ENCODE results near the gene OR11H6.
"Not testable (repeated sequence)": the region's sequence is repeated elsewhere in the genome, so short reads cannot be mapped to it uniquely, and the experiment has no call there.

The OR11H6 gene

DNA sequence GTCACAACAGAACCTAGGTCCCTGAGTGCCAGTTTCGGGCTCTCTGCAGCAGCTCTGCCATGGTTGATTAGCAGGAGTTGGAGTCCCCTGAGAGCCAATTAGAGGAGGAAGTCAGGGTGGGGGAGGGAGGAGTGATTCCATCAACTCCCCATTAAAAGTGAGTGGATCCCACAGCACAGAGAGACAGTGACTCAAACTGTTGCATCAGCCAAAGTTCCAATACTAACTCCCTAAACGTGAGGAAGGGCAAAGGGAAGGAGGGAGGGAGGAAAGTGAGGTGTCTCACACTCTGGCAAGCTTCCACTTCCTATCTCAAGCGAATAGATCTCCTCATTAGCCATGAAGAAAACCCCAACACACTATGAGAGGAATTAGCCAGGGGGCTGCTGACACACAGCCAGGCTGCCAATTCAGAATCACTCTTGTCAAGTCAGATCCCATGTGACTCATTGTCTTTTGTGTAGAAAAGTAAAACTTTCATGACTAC, 39.2 kb downstream of the OR11H6 start:
- TF ChIP-seq CTCF (conservative IDR thresholded peaks at IDR 0.05; ENCODE audit: low read depth, low read length): no peak
- DNase-seq (ENCODE audit: low read depth): no peak
- no peak overlapping the region for H3K4me3 ChIP-seq (ENCODE audit: low read length)

GRCh38 chr14:20264361-20264760, 40.9 kb downstream of the OR11H6 start:
- DNase-seq (ENCODE audit: low read depth); H3K4me3 ChIP-seq (ENCODE audit: low read length): not testable (repeated sequence)

GRCh38 chr14:20274062-20274461, 50.6 kb downstream of the OR11H6 start:
- no peak overlapping the region for H3K4me3 ChIP-seq (ENCODE audit: low read length)
- no peak for TF ChIP-seq CTCF (conservative IDR thresholded peaks at IDR 0.05; ENCODE audit: low read depth, low read length)
- no peak for DNase-seq (ENCODE audit: low read depth)

All from retinal pigment epithelial cell (primary cell).